GM12891 (cell line): ENCODE results near the gene MKRN1.

ENCODE experiments used
- POLR2A ChIP-seq: IDR thresholded peaks from 2 replicates; pipeline ENCODE4 v1.6.1; 2011; ENCODE audit warnings: low read depth, low read length, control low read depth
- POLR2AphosphoS5 ChIP-seq: IDR thresholded peaks from 2 replicates; pipeline ENCODE4 v1.6.1; 2011; ENCODE audit warnings: low read depth, low read length, control low read depth
- SPI1 ChIP-seq: IDR thresholded peaks from 2 replicates; pipeline ENCODE4 v1.6.1; 2011; ENCODE audit warnings: low read depth, low read length, control low read depth

GRCh38 chr7:140425718-140426117 is 53.6 kb downstream of the MKRN1 start:
- TF ChIP-seq POLR2A, result no peak
- no peak for TF ChIP-seq SPI1
- no peak for TF ChIP-seq POLR2AphosphoS5
